HCT116 (cell line): ENCODE results near the gene RINT1.

Experiments
- CEBPB ChIP-seq: IDR thresholded peaks from 2 replicates; pipeline ENCODE4 v1.6.1; 2012; ENCODE audit warnings: low read depth
- YY1 ChIP-seq: IDR thresholded peaks from 2 replicates; pipeline ENCODE4 v1.6.1; 2011; ENCODE audit warnings: low read length, low read depth, moderate library complexity, mild to moderate bottlenecking; ENCODE audit not compliant: insufficient replicate concordance; ENCODE audit errors: extremely low read depth
- TF ChIP-seq, protein P1 (sequence below): IDR thresholded peaks from 2 replicates; pipeline ENCODE4 v1.6.1; 2012
- TF ChIP-seq, protein P2 (sequence below), 3 experiments: fragments of 200-600 bp in 1 of 3; sonication (generic) in 1 of 3; IDR thresholded peaks in 2 of 3; conservative IDR thresholded peaks in 1 of 3; 2 replicates each; pipeline ENCODE4 v1.5.1; 2012 to 2017; ENCODE audit warnings: low read depth in 2 of 3, low read length in 2 of 3, antibody characterized with exemption in 1 of 3, borderline replicate concordance in 1 of 3, control low read depth in 1 of 3, mild to moderate bottlenecking in 1 of 3, mixed read lengths in 1 of 3, mixed run types in 1 of 3, moderate library complexity in 1 of 3; ENCODE audit not compliant: insufficient read depth in 1 of 3

DNA sequence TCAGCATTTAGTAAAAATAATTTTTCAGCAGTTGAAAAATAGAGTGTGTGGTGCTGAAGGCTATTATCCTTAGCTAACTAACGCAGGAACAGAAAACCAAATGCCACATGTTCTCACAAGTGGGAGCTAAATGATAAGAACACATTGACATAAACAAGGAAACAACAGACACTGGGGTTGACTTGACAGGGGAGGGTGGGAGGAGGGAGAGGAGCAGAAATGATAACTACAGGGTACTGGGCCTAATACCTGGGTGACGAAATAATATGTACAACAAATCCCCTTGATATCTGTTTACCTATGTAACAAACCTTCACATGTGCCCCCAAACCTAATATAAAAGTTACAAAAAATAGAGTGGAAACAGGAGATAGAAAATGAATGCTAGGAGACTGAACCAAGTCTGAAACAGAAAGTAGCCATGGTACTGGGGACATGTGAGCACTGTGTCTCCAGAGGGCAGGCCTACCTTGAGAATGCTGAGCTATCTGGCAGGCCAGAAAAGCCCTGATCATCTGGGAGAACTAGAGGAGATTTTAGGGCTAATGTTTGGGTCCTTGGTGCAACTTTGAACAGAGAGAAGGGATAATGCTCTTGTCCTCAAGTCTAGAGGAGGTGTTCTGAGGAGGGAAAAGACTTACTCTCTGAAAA lies 54.0 kb downstream of the RINT1 start:
- no peak for TF ChIP-seq YY1
- TF ChIP-seq, protein P1, sequence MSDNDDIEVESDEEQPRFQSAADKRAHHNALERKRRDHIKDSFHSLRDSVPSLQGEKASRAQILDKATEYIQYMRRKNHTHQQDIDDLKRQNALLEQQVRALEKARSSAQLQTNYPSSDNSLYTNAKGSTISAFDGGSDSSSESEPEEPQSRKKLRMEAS, result no peak
- TF ChIP-seq, protein P2, sequence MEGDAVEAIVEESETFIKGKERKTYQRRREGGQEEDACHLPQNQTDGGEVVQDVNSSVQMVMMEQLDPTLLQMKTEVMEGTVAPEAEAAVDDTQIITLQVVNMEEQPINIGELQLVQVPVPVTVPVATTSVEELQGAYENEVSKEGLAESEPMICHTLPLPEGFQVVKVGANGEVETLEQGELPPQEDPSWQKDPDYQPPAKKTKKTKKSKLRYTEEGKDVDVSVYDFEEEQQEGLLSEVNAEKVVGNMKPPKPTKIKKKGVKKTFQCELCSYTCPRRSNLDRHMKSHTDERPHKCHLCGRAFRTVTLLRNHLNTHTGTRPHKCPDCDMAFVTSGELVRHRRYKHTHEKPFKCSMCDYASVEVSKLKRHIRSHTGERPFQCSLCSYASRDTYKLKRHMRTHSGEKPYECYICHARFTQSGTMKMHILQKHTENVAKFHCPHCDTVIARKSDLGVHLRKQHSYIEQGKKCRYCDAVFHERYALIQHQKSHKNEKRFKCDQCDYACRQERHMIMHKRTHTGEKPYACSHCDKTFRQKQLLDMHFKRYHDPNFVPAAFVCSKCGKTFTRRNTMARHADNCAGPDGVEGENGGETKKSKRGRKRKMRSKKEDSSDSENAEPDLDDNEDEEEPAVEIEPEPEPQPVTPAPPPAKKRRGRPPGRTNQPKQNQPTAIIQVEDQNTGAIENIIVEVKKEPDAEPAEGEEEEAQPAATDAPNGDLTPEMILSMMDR (IDR thresholded peaks at IDR 0.05 in 2 of 3, conservative IDR thresholded peaks at IDR 0.05 in 1 of 3; ENCODE audit: borderline replicate concordance in 1 of 3, insufficient read depth in 1 of 3, low read depth in 2 of 3, low read length in 2 of 3), result no peak
- no peak for TF ChIP-seq CEBPB
